NCI-H1436 treated with DMSO at 0.1 percent for 48 hours (cell line): ENCODE measurements around the gene SELENOI.

Experiments
- DNase-seq: peaks from one replicate; lab custom pipeline; 2025; lab: John Stamatoyannopoulos, UW

Gene SELENOI

DNA sequence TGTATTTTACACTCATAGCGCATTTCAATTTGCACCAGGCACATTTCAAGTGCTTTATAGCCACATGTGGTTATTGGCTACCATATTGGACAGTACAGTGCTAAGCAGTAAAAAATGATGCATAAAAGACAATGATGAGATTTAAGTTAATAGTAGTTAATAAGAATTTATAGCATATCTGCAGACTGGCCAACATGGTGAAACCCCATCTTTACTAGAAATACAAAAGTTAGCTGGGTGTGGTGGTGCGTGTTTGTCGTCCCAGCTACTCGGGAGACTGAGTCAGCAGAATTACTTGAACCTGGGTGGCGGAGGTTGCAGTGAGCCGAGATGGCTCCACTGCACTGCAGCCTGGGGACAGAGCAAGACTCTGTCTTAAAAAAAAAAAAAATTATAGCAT lies 65.5 kb downstream of the SELENOI start:
- DNase-seq = no peak

DNA sequence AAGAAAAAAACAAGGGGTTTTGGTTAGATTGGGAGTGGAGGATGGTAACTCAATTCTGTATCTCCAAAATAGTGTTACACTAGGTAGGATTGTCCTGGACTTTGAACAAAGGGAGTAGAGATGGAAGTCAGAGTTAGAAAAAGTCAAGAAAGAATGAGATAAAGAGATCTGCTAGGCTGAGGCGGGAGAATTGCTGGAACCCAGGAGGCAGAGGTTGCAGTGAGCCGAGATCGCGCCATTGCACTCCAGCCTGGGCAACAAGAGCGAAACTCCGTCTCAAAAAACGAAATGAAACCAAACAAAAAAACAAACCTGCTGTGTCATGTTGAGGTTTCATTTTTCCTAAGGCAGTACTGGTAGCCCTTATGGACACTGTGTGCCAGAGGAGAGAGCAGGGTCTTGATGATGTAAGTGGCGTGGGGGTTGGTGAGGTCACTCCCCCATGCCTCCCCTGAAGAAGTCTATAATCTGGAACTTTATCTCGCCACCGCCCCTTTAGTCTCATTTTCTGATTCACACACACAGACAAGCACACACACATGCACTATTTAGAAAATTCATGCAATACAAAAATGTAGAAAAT lies 66.2 kb downstream of the SELENOI start:
- no peak for DNase-seq

DNA sequence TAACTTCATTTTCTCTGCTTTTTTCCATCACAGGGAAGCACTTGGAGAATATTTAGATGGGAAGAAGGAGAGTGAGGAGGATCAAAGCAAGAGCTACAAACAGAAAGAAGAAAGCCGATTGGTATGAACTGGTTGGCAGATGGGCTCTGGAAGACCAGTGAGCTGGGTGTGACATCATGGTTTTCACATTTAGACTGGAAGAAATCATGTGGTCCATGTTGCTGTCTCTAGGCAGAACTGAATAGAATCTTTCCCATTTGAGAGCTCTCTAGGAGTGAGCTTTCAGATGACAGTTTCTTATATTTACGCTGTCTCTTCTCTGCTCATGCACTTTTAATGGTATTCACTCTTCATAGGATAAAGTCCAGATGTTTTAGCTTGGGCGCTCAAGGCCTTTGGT lies 68.4 kb downstream of the SELENOI start:
- no peak for DNase-seq

DNA sequence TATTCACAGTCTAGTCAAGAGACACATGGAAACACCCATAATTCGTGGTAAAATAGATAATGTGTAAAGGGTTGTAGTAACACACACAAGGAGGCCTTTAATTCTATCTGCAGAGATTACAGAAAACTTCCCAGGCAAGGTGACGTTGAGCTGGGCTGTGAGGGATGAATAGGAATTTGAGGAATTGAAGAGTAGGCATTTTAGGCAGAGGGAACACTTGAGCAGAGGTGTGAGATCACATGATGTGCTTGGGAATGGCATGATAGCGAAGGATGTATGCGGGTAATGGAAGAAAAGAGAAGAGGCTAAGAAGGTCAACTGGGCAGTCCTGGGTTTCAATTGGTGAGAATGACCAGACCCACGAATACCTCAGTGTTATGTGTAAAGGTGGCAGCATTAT lies 76.0 kb downstream of the SELENOI start:
- no peak for DNase-seq

DNA sequence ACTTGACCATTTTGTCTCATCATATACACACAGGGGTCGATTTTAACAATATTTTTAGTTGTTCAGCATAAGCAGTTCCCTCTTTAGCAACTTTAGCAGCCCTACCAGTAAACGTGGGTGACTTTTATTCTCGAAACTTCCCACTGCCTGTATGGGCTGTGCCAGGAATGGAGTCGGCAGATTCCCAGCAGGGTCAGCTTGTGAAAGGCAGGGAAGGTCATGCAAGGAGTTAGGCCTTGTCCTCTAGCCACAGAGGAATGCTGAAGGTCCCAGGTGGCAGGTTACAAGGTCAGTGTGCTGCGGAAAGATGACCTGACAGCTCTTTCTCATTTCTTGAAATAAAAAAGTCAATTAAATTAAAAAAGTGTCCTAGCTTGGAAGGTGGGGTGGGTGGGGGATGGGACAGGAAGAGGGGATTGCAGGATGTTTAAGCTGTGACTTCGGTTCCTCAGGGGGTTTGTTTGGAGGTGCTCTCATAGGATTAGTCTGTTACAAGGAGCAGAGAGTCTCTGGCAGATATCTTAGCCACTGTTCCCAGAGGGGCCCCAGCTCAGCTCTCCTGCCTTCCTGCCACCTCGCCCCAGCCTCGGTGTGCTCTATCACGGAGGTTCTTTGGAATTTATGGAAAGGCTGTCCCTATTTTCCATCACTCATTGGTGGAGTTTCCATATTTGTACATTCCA lies 77.1 kb downstream of the SELENOI start:
- no peak for DNase-seq

DNA sequence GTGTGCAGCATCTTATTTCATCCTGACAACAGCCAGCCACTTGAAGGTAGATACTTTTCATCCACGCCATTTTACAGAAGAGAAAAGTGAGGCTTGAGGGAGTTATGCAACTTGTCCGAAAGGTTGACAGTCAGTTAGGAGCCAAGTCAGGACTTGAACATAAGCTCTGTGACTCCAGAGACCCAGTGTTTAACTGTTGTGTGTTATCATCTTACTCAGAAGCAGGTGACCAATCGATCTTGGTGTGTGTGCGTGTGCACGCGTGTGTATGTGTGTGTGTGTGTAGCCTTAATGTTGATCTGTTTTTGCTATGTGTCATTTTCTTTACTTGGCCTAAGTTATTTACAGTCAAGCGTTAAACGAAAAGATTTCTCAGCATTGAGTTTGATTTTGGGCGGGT lies 77.8 kb downstream of the SELENOI start:
- DNase-seq = no peak

DNA sequence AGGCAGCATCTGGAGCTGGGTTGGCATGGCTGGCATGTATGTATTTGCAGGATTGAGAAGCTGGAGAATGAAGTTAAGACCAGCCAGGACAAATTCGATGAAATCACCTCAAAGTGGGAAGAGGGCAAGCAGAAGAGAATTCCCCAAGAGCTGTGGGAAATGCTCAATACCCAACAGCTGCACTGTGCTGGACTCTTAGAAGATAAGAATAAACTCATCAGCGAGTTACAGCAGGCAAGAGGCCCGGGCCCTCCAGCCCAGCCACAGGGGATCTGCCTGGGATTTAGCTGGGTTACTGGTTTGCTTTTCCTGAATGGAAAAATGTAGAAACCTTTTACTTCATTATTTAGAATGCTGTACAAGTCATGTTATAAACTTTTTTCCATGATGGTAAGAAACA lies 78.3 kb downstream of the SELENOI start:
- DNase-seq = no peak

DNA sequence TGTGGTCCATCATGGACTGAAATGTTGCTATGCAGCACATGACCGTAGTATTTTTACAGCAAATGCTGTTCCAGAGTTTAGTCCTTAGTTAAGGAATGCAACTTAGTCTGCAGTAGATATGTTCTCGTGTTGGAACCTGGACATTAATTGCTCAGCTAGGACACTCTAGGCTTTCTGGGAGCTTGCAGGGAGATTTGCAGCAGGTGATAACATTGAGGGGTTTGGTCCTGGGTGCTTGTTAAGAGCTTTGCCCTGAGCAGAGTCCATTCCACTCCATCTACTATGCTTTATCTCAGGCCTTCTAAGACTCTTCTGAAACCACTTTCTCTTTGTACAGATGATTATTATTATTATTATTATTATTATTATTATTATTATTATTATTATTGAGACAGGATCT lies 82.9 kb downstream of the SELENOI start:
- no peak for DNase-seq

DNA sequence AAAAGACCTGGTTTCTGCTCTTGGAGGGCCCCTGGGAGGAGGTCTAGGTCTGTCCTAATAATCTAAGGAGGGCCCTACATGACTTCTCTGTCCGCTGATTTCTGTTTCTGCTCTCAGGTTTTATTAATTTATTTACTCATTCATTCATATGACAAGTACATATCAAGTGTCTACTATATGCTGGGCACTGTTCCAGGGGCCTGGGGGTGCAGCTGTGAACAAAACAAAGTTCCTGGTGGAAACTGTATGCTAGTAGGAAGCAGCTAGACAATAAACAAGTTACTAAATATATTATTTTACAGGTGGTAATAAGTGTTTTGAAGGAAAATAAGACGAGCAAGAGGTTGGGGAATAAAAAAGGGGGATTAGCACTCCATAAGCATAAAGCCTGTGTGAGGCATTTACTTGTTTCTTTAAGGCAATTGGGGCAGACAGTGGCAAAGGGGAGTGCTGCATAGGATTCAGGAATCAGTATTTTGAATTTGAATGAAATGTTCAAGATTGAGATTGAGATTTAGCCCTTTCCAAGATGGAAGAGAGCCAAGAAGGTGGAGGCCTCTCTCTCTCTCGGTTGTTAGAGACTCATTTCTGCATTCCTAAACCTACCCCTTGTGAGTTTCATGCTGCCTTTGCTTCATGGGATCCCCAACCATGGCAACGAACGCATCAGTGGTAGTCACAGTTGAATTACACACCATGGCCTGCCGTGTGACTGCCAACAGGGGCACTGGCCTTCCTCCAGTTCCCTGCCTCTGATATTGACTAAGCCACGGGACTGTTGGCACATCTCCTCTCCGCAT lies 84.0 kb downstream of the SELENOI start:
- DNase-seq = no peak

DNA sequence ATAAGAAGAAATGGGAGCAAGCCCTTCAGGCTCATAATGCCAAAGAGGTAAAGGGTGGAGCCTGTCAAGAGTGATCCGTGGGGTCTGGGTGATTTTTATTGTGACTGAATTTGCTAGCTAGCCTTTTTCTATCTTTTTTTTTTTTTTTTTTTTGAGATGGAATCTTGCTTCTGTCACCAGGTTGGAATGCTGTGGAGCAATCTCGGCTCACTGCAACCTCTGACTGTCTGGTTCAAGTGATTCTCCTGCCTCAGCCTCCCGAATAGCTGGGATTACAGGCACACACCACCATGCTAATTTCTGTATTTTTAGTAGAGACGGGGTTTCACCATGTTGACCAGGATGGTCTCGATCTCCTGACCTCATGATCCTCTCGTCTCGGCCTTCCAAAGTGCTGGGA lies 84.9 kb downstream of the SELENOI start:
- DNase-seq = no peak

DNA sequence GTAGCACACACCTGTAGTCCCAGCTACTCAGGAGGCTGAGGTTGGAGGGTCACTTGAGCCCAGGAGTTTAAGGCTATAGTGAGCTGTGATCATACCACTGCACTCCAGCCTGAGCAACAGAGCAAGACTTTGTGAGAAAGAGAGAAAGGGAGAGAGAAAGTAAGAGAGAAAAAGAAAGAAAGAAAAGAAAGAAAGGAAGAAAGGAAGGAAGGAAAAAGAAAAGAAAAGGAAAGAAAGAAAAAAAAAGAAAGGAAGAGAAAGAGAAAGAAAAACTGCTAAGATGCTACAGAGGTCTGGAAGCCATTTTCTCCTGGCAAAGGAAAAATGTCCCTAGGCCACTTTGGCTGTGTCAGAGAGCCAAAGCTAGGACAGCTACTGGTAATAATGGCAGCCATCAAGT lies 86.4 kb downstream of the SELENOI start:
- DNase-seq = no peak

DNA sequence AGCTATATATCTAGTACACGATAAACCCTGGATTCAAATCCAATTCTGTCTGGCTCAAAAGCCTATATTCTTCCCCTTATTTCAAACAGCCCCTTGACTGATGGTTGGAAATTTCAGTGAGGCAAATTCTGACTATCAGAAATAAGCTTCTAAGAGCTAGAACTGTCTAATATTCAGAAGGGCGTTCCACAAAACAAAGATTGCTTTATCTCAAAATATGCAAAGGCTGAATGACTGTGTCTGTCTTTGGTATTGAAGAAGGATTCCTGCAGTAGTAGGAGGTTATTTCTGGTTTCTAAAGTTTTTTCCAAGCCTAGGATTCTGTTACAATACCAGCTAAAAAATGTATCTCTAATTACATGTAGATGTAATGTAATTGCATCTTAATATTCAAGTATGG lies 86.9 kb downstream of the SELENOI start:
- DNase-seq = no peak

DNA sequence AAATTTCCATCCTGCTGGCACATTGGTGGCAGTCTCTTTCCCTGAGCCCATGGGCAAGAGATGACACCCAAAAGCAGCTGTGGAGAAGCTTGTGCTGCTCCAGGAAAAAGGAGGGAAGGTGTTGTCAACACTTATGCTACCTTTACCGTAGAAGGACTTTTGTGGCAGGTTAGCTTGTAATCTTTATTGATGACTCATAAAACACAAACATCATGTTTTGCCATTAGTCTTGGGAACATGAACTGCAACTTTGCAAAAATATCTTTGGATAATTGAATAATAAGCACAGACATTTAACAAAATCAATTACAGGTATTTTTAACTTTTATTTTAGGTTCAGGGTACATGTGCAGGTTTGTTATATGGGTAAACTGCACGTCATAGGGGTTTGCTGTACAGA lies 89.2 kb downstream of the SELENOI start:
- no peak for DNase-seq

DNA sequence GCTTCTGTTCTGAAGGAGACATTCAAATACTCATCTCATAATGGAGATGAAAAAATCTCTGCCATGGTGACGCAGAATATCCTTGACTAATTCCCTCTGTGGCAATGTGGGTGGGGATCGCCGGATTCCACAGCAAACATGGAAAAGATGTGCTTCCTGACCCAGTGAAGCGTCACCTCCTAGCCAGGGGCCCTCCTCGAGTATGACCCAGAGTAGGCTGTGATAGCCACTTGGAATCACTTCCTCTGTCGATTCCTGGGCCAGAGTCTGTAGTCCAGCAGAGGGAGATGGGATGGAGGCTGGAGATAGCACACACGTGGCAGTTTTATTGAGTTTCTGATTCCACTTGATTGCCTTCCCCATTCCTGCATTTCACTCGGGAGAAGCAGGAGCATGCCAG lies 92.6 kb downstream of the SELENOI start:
- no peak for DNase-seq

DNA sequence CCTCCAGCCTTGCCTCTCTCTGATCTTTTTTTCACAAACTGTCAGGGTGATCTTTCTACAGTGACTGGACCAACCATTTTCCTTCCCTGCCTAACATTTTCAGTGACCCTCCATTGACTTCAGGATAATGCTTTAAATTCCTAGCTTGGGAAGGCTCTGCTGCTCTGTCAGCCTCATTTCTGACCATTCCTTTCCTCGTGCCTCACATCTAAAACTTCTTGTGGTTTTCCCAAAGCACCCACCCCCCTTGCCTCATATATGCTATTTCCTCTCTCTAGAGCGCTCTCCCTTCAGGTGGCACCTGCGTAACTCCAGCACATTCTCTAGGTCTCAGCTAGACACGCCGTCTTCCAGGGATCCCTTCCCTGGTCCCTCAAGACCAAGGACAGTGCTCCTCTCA lies 93.0 kb downstream of the SELENOI start:
- DNase-seq = no peak

DNA sequence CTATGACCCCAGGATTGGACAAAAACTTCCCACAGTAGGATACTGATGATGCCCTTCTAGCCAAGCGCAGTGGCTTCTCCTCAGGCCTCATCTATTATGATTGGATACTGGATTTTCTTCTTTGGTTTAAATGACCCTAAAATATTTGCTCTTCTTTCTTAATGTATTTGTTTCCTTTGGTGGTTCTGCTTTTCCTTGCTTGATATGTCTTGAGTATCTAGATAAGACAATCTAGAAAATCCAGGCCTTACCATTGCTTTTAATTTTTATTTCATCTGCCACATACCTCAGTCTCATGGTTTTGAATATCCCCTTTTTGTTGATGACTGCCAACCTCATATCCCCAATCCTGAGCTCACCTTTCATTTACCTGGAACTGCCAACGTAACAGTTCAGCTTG lies 96.4 kb downstream of the SELENOI start:
- DNase-seq = no peak

DNA sequence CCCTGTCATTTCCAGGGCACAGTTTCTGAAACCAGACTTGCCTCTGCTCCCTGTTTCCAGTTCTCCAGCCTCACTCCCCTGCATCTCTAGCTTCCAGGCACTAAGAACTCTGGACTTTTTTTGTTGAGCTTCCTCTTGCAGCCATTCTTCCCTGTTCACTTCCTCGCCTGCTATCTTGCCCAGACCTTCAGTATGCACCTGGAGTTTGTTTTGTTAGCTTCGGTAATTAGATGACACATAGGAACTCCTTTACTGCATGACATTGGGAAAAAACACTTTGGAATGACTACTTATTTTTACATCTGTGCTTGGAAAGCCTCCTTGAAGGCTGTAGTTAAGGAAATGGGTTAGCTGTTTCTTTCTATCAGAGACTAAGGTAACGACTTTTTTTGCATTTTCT lies 96.8 kb downstream of the SELENOI start:
- DNase-seq = no peak

DNA sequence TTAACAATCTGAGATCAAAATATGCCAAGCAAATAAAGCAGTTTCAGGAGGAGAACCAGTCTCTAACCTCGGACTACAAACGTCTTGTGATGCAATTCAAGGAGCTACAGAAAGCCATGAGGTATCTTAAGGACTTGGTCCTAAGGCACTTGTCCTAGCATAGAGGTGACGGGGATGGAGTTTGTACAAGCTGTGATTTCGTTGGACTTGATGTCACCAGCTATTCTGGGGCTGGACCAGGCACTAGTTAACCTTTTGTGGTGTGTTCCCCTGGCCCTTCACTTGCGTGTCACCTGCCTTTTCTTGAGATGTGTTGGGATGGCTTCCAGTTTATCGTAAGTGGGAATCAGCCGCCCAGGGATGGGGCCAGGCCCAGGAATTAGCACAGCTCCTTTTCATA lies 98.3 kb downstream of the SELENOI start:
- no peak for DNase-seq
